Peyer's patch (tissue), 4 donors: Measurements from ENCODE around the gene CITED4. TPM values are rescaled to one million over a fixed set of nuclear protein-coding genes. Genes with fewer than 3 reads are reported as not detected.

ENCODE experiments used
- DNase-seq, 3 donors: peaks; one replicate each; pipeline ENCODE4 v3.0.0-alpha.2; 2017 to 2019
- H3K27ac ChIP-seq, 4 donors: fragments of 200-600 bp; sonication (generic); one replicate each; pipeline ENCODE4 v1.5.1; 2016 to 2019
- H3K27me3 ChIP-seq, 2 donors: fragments of 200-600 bp; sonication (generic); one replicate each; pipeline ENCODE4 v1.5.1; 2019
- H3K36me3 ChIP-seq, 3 donors: fragments of 200-600 bp; sonication (generic); one replicate each; pipeline ENCODE4 v1.5.1; 2016 to 2019
- H3K4me1 ChIP-seq, 4 donors: fragments of 200-600 bp; sonication (generic); one replicate each; pipeline ENCODE4 v1.5.1; 2016 to 2019
- H3K4me3 ChIP-seq, 4 donors: fragments of 200-600 bp; sonication (generic); 1 replicate in 3 of 4; 2 replicates in 1 of 4; pipeline ENCODE4 v1.5.1; 2016 to 2019; ENCODE audit warnings: mild to moderate bottlenecking in 1 of 4
- H3K9me3 ChIP-seq, 4 donors: fragments of 200-600 bp; sonication (generic); one replicate each; pipeline ENCODE4 v1.5.1; 2016 to 2019; ENCODE audit warnings: mild to moderate bottlenecking in 1 of 4
- POLR2A ChIP-seq, 2 donors: fragments of 450-650 bp; IDR thresholded peaks; one replicate each; pipeline ENCODE4 v1.5.1; 2017; ENCODE audit warnings: antibody characterized with exemption in 2 of 2, mild to moderate bottlenecking in 2 of 2, moderate library complexity in 2 of 2
- total RNA-seq, 4 donors: library from RNA; depleted of rRNA; stranded (reverse); fragments of >200 nt; gene quantifications; one replicate each; pipeline ENCODE4 v1.1.0, GENCODE V29; 2016
- TF ChIP-seq, protein P1 (sequence below), 6 experiments: fragments of 450-650 bp in 4 of 6; fragments of 200-600 bp in 2 of 6; sonication (generic) in 1 of 6; IDR thresholded peaks; one replicate each; pipeline ENCODE4 v1.5.1; 2017 to 2019; ENCODE audit warnings: antibody characterized with exemption in 6 of 6, mild to moderate bottlenecking in 3 of 6, moderate library complexity in 1 of 6

CITED4 gene
- total RNA-seq, 4 donors from 2014 or later: 2.0 to 19.0 (median 2.3) TPM

DNA sequence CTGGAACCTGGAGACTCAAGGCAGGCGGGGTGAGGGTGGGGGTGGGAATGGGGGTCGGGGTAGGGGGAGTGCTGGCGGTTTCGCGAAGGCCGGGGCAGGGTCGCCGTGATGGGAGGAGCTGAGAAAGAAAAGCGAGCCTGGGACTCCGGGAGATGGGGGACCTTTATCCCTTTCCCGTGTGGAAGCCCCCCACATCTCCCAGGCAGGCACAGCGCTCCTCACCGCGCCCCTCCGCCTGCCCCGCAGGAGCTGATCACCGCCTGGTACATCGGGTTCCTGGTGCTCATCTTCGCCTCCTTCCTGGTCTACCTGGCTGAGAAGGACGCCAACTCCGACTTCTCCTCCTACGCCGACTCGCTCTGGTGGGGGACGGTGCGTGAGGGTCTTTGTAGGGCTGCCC lies 43.1 kb downstream of the CITED4 start:
- DNase-seq: no peak
- no peaks in the 10 kb centered on the region for H3K36me3 ChIP-seq
- no peak overlapping the region for H3K27ac ChIP-seq
- peak overlapping the region in 2 of 4 donors; percentile 41 to 53 for H3K4me3 ChIP-seq
- H3K4me1 ChIP-seq: peaks cover 0 to 9% (median 2%) of the 10 kb centered on the region in 4 donors
- no peaks in the 10 kb centered on the region for H3K9me3 ChIP-seq
- no peaks in the 10 kb centered on the region for H3K27me3 ChIP-seq
- TF ChIP-seq, protein P1, sequence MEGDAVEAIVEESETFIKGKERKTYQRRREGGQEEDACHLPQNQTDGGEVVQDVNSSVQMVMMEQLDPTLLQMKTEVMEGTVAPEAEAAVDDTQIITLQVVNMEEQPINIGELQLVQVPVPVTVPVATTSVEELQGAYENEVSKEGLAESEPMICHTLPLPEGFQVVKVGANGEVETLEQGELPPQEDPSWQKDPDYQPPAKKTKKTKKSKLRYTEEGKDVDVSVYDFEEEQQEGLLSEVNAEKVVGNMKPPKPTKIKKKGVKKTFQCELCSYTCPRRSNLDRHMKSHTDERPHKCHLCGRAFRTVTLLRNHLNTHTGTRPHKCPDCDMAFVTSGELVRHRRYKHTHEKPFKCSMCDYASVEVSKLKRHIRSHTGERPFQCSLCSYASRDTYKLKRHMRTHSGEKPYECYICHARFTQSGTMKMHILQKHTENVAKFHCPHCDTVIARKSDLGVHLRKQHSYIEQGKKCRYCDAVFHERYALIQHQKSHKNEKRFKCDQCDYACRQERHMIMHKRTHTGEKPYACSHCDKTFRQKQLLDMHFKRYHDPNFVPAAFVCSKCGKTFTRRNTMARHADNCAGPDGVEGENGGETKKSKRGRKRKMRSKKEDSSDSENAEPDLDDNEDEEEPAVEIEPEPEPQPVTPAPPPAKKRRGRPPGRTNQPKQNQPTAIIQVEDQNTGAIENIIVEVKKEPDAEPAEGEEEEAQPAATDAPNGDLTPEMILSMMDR (IDR thresholded peaks at IDR 0.05): no peak
- no peak for TF ChIP-seq POLR2A (IDR thresholded peaks at IDR 0.05)

DNA sequence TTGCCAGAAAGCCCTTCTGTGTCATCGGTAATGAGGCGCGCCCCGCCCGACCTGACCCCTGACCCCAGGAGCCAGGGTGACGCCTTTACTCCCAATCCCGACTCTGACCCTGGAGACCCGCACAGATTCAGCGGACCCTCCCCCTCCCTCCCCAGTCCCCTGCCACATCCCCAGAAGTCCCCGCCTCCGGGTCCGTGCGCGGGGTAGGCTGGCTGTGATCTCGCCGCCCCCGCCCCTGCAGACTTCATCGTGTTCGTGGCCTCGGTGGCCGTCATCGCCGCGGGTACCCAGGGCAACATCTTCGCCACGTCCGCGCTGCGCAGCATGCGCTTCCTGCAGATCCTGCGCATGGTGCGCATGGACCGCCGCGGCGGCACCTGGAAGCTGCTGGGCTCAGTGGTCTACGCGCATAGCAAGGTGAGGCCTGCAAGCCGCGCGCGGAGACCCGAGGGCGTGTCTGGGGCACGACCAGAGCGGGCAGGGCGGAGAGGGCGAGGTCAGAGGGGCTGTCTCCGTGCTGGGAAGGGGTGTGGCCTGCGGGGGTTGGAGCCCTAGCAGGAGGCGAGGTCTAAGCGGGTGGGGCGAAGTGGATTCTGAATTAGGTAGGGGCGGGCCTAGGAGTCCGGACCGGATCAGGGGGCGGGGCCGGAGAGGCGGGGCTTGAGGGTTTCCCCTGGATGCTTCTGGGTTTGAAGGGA lies 43.8 kb downstream of the CITED4 start:
- peak; percentile 84 to 93 (median 89) for DNase-seq
- H3K27ac ChIP-seq: peak overlapping the region in 2 of 4 donors; percentile 4 to 65
- TF ChIP-seq, protein P1 (IDR thresholded peaks at IDR 0.05): no peak
- TF ChIP-seq POLR2A (IDR thresholded peaks at IDR 0.05): no peak
- H3K4me1 ChIP-seq: peaks cover 0 to 9% (median 2%) of the 10 kb centered on the region in 4 donors
- H3K36me3 ChIP-seq: no peaks in the 10 kb centered on the region
- no peaks in the 10 kb centered on the region for H3K9me3 ChIP-seq
- peak overlapping the region; percentile 41 to 53 (median 42) for H3K4me3 ChIP-seq
- H3K27me3 ChIP-seq: no peaks in the 10 kb centered on the region

DNA sequence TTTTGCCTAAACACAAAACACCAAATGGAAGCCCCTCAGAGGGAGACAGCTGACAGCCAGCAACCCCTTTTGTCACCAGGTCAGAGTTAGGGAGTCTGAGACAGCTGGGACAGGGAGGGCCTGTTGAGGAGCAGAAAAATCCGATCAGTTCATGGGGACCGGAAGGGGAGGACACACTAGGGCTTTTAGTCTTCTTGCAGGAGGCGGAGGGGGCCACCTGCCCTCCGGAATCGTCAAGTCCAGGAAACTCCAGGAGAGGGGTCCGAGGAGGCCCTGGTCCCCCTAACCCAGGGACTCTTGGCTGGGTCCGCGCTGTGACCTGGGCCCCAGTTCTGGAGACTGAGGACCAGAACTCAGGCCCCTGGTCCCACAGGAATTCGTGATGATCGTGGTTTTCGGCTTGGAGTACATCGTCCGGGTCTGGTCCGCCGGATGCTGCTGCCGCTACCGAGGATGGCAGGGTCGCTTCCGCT lies 44.3 kb downstream of the CITED4 start:
- TF ChIP-seq, protein P1 (IDR thresholded peaks at IDR 0.05): no peak
- no peak for TF ChIP-seq POLR2A (IDR thresholded peaks at IDR 0.05)
- peaks cover 0 to 9% (median 2%) of the 10 kb centered on the region in 4 donors for H3K4me1 ChIP-seq
- no peaks in the 10 kb centered on the region for H3K36me3 ChIP-seq
- no peak for DNase-seq
- H3K27me3 ChIP-seq: no peaks in the 10 kb centered on the region
- H3K27ac ChIP-seq: peak overlapping the region in 2 of 4 donors; percentile 4 to 65
- H3K9me3 ChIP-seq: no peaks in the 10 kb centered on the region
- H3K4me3 ChIP-seq: peak overlapping the region; percentile 41 to 53 (median 42)

DNA sequence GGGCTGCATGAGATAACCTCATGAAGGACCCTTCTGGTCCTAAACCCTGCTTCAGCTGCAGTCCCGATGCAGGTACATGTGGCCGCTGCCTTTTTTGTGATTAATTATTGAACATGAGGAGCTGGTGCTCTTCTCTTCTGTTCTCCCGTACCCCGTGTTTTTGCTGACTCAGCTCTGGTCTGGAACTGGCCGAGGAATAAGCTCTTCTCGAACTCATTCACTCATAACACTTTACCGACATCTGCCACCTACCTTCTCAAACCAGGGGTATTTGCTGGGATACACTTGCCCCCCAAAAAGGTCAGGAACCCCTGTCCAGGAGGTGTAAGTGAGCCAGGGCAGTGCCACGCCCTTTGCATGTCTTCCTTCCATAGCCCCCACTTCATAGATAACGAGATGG lies 46.7 kb downstream of the CITED4 start:
- no peak overlapping the region for H3K4me3 ChIP-seq
- no peaks in the 10 kb centered on the region for H3K36me3 ChIP-seq
- H3K4me1 ChIP-seq: peaks cover 0 to 9% (median 2%) of the 10 kb centered on the region in 4 donors
- H3K27ac ChIP-seq: no peak overlapping the region
- no peak for DNase-seq
- H3K27me3 ChIP-seq: no peaks in the 10 kb centered on the region
- TF ChIP-seq POLR2A (IDR thresholded peaks at IDR 0.05): no peak
- TF ChIP-seq, protein P1 (IDR thresholded peaks at IDR 0.05): no peak
- H3K9me3 ChIP-seq: no peaks in the 10 kb centered on the region

Other genes with a start within 250 kb of the CITED4 start
- gene RIMS3, start 196.7 kb downstream of the CITED4 start, total RNA-seq: 1 to 10 TPM; 2.5 to 6.6 (median 5.4) TPM
- gene NFYC, start 170.7 kb downstream of the CITED4 start, total RNA-seq: 100 to 1,000 TPM in 1 of 4 donors, 10 to 100 TPM in 3; 53.1 to 122 (median 65.0) TPM
- 1 to 10 TPM; 1.1 to 3.3 (median 2.4) TPM for gene KCNQ4, start 78.6 kb downstream of the CITED4 start, total RNA-seq
- gene CTPS1, start 117.3 kb upstream of the CITED4 start, total RNA-seq: 100 to 1,000 TPM in 3 of 4 donors, 10 to 100 TPM in 1; 43.7 to 181 (median 107) TPM
- gene SLFNL1, start 159.4 kb upstream of the CITED4 start, total RNA-seq: 1 to 10 TPM in 1 of 4 donors, under 1 TPM in 2, not detected in 1; 0.85 to 1.6 (median 0.88) TPM